ENCODE measurements around the gene POFUT1. TPM values are rescaled to one million over a fixed set of nuclear protein-coding genes. Genes with fewer than 3 reads are reported as not detected.

POFUT1 gene
- total and polyA plus RNA-seq, 9 of the 15 experiments (the other 6 are each of a cell fraction or from before 2014, with no cell fraction given): 3.5 to 44.7 (median 23.5) TPM

DNA sequence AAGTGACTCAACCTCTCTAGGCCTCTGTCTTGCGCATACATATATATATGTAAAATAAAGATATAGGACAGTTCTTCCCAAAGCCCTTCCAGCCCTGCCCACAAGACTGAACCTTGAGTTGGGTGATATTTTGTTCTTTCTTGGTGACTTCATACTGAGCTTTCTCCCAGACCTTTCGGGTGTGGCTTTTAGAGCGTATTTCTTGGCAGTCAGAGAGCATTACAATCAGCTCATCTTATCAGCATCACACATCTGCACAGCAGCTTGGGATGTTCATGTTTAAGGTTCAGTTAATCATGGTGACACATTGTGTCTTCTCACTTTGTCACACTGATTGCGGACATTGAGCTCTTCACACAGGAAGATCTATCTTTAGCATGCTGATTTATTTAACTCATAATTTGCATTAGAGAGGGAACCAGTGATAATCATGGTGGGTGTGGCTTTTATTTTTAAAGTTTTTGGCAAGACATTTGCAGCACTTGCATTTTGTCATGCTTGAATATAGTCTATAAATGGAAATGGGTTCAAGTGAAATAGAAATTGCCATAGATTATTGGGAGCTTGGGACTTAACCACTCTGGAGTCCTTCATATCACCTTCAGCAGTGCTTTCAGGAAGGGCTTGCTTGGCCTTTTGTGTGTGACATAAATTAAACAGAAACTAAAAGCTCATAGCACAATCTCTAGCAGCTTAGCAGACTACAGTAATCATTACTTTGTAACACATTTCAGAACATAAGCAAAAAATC lies 78.1 kb downstream of the POFUT1 start (continued):
- TF ChIP-seq ARID4B (CRISPR knock-in tag; IDR thresholded peaks at IDR 0.05) (no peak), ZNF224 (CRISPR knock-in tag; IDR thresholded peaks at IDR 0.05) (no peak), CAMTA2 (CRISPR knock-in tag; conservative IDR thresholded peaks at IDR 0.05) (no peak), ZBTB5 (IDR thresholded peaks at IDR 0.05) (no peak), ZNF146 (CRISPR knock-in tag; IDR thresholded peaks at IDR 0.05; ENCODE audit: unreplicated experiment) (no peak), HDAC3 (IDR thresholded peaks at IDR 0.05; ENCODE audit: borderline replicate concordance, partially characterized antibody) (peak; percentile 87), FOXA3 (CRISPR knock-in tag; conservative IDR thresholded peaks at IDR 0.05 in 1 of 2, IDR thresholded peaks at IDR 0.05 in 1 of 2) (no peak), LCOR (CRISPR knock-in tag; IDR thresholded peaks at IDR 0.05) (0 out of 2 replicates have a peak, but pooled peaks have one; percentile 54), RCOR1 (IDR thresholded peaks at IDR 0.05; ENCODE audit: borderline replicate concordance in 1 of 2, low read depth in 2 of 2, low read length in 2 of 2) (peak; percentile 96 to 100), SMARCA4 (IDR thresholded peaks at IDR 0.05) (peak; percentile 99), PHB (CRISPR knock-in tag; IDR thresholded peaks at IDR 0.05) (no peak), TAF7 (tag; IDR thresholded peaks at IDR 0.05) (no peak), KLF10 (CRISPR knock-in tag; IDR thresholded peaks at IDR 0.05) (no peak), ZBED1 (IDR thresholded peaks at IDR 0.05) (no peak; the same call in 1 of the 2 replicates), ZNF398 (CRISPR knock-in tag; IDR thresholded peaks at IDR 0.05) (no peak), MAFG (tag; conservative IDR thresholded peaks at IDR 0.05) (0 out of 2 replicates have a peak, but pooled peaks have one; percentile 31), SMARCC2 (IDR thresholded peaks at IDR 0.05; ENCODE audit: low read depth) (peak; percentile 97), ARNT (IDR thresholded peaks at IDR 0.05) (peak in 1 of 2 experiments; percentile 72; a peak in 1 of 4 replicates), CBX3 (IDR thresholded peaks at IDR 0.05; ENCODE audit: borderline replicate concordance in 1 of 2, low read length in 2 of 2) (peak in 1 of 2 experiments; percentile 33; a peak in 1 of 3 replicates), ZKSCAN3 (CRISPR knock-in tag; IDR thresholded peaks at IDR 0.05) (no peak)

Measured in K562 (cell line).